HEK293 (cell line): ENCODE data around the gene CEP83.

ENCODE experiments used
- ZBTB17 ChIP-seq: fragments of 450-650 bp; formaldehyde crosslinking; IDR thresholded peaks from 2 replicates; pipeline ENCODE4 v1.5.1; 2016; ENCODE audit warnings: missing biosample characterization, missing genetic modification characterization
- ZNF24 ChIP-seq: fragments of 450-650 bp; formaldehyde crosslinking; IDR thresholded peaks from 2 replicates; pipeline ENCODE4 v1.5.1; 2016; ENCODE audit warnings: missing biosample characterization, missing genetic modification characterization

DNA sequence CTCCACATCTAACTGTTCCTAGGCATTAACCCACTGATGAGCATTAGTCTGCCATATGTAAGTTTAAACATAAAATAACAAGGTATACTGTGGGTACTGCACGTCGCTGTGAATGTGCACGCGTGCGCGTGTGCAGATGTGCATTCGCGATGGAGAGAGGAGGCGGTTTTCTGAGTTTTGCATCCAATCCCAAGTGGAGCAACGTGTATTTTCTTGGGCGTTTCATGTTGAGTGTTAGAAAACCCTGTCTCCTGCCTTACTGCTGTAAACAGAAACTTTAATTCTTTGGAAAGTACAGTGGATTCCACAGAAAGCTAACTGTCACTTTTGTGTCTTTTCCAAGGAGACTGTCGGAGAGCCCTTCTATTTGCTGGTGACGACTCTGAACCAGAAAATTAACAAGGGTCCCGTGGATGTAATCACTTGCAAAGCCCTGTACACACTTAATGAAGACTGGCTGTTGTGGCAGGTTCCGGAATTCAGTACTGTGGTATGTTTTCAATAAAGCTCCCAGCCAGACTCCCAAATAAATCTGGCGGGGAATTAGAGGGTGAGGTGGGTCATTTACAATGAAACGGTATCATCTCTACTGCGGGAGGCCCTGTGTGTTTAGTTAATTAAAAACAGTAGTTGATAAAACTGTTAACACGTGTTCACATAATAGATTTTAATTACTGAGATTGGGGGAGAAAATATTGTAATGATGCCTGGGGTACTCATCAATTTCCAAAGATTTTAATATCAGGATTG is 194.8 kb downstream of the CEP83 start:
- TF ChIP-seq ZBTB17 (tag by site-specific recombination), result no peak
- no peak for TF ChIP-seq ZNF24 (tag by site-specific recombination)
